HCT116 (cell line): ENCODE data around the gene KCTD14. TPM values are rescaled to one million over a fixed set of nuclear protein-coding genes. Genes with fewer than 3 reads are reported as not detected.

Source experiments
- ATAC-seq: fragments of 200-7000 bp; cut with Tn5 transposase; 2 replicates; pipeline ENCODE4 v1.9.1; 2020; ENCODE audit warnings: mild to moderate bottlenecking, moderate library complexity
- BruUV-seq: library from RNA; stranded (reverse); fragments of 400-500 nt; replicated peaks from 2 replicates; lab custom pipeline; 2021; lab: Mats Ljungman, UMichigan
- CTCF ChIA-PET: fragments of 300-600 bp; sonication (Branson Sonifier 250); formaldehyde crosslinking; loops from one replicate; lab custom pipeline; 2021; ENCODE audit warnings: antibody characterized with exemption; lab: Charles Lee
- POLR2A ChIA-PET: fragments of 300-600, 350-600 bp; sonication (Branson Sonifier 250); formaldehyde crosslinking; loops from one replicate; lab custom pipeline; 2021; ENCODE audit warnings: antibody characterized with exemption; lab: Charles Lee
- RAD21 ChIA-PET, 2 experiments: fragments of 300-600 bp; sonication (Branson Sonifier 250); formaldehyde crosslinking; loops; one replicate each; lab custom pipeline; 2023; ENCODE audit warnings: low total read pairs in 2 of 2; ENCODE audit not compliant: uncharacterized antibody in 2 of 2, unreplicated experiment in 2 of 2, low non-redundant PET in 1 of 2; lab: Charles Lee
- DNase-seq: peaks from one replicate; pipeline ENCODE4 v3.0.0-alpha.2; 2010; ENCODE audit warnings: low read depth, low spot score
- H2AFZ ChIP-seq: fragments of 200-600 bp; shearing (Covaris generic), sonication (generic); 2 replicates; pipeline ENCODE4 v1.6.1; 2017; ENCODE audit warnings: low read depth, mixed run types, mixed read lengths, antibody characterized with exemption, low read length; ENCODE audit not compliant: poor library complexity, severe bottlenecking
- H3K27ac ChIP-seq: 2 replicates; pipeline ENCODE4 v1.5.1; 2012; ENCODE audit warnings: low read depth, low read length
- H3K27me3 ChIP-seq: fragments of 200-600 bp; sonication (generic); 2 replicates; pipeline ENCODE4 v1.6.1; 2016; ENCODE audit warnings: mixed run types, low read length, mixed read lengths; ENCODE audit not compliant: insufficient read depth
- H3K36me3 ChIP-seq, 2 experiments: fragments of 200-500 bp in 1 of 2; fragments of 200-600 bp in 1 of 2; sonication (Bioruptor generic) in 1 of 2; sonication (generic) in 1 of 2; 2 replicates each; pipeline versions ENCODE4 v1.5.1 to v1.6.1; 2014 to 2016; ENCODE audit warnings: low read length in 2 of 2, inconsistent platforms in 1 of 2, mixed read lengths in 1 of 2, mixed run types in 1 of 2; ENCODE audit not compliant: insufficient read depth in 2 of 2, control insufficient read depth in 1 of 2
- H3K4me1 ChIP-seq, 2 experiments: fragments of 200-600 bp in 1 of 2; sonication (generic) in 1 of 2; 2 replicates each; pipeline versions ENCODE4 v1.5.1 to v1.6.1; 2012 to 2017; ENCODE audit warnings: low read length in 2 of 2, inconsistent platforms in 1 of 2, mild to moderate bottlenecking in 1 of 2, mixed read lengths in 1 of 2, mixed run types in 1 of 2, moderate library complexity in 1 of 2; ENCODE audit not compliant: insufficient read depth in 2 of 2, control insufficient read depth in 1 of 2
- H3K4me2 ChIP-seq: fragments of 200-600 bp; sonication (generic); 2 replicates; pipeline ENCODE4 v1.6.1; 2017; ENCODE audit warnings: mixed run types, low read length, mixed read lengths
- H3K4me3 ChIP-seq, 2 experiments: fragments of 200-600 bp in 1 of 2; sonication (generic) in 1 of 2; replicated peaks in 1 of 2; 2 replicates each; pipeline ENCODE4 v1.5.1; 2011 to 2016; ENCODE audit warnings: low read length in 2 of 2, control low read depth in 1 of 2, low read depth in 1 of 2, mild to moderate bottlenecking in 1 of 2, mixed read lengths in 1 of 2, mixed run types in 1 of 2
- H3K79me2 ChIP-seq: fragments of 200-600 bp; sonication (generic); 2 replicates; pipeline ENCODE4 v1.6.1; 2017; ENCODE audit warnings: mild to moderate bottlenecking, mixed run types, low read length, moderate library complexity, mixed read lengths; ENCODE audit not compliant: insufficient read depth
- H3K9ac ChIP-seq: fragments of 200-600 bp; sonication (generic); 2 replicates; pipeline ENCODE4 v1.6.1; 2016; ENCODE audit warnings: low read length, mixed read lengths
- H3K9me2 ChIP-seq: fragments of 200-600 bp; sonication (generic), shearing (Covaris generic); 2 replicates; pipeline ENCODE4 v1.6.1; 2017; ENCODE audit warnings: mixed run types, mild to moderate bottlenecking, moderate library complexity; ENCODE audit not compliant: insufficient read depth
- H3K9me3 ChIP-seq, 2 experiments: fragments of 200-500 bp in 1 of 2; fragments of 200-600 bp in 1 of 2; sonication (Bioruptor generic) in 1 of 2; sonication (generic) in 1 of 2; 2 replicates each; pipeline ENCODE4 v1.6.1; 2014 to 2017; ENCODE audit warnings: low read length in 2 of 2, mixed read lengths in 2 of 2, inconsistent platforms in 1 of 2, low read depth in 1 of 2, mild to moderate bottlenecking in 1 of 2, mixed run types in 1 of 2, moderate library complexity in 1 of 2; ENCODE audit not compliant: control insufficient read depth in 1 of 2, insufficient read depth in 1 of 2
- H4K20me1 ChIP-seq: fragments of 200-600 bp; sonication (generic), shearing (Covaris generic); 2 replicates; pipeline ENCODE4 v1.6.1; 2017; ENCODE audit warnings: mixed run types, mild to moderate bottlenecking, moderate library complexity; ENCODE audit not compliant: insufficient read depth
- CBX3 ChIP-seq: IDR thresholded peaks from 2 replicates; pipeline ENCODE4 v1.6.1; 2012; ENCODE audit warnings: low read depth
- CEBPB ChIP-seq: IDR thresholded peaks from 2 replicates; pipeline ENCODE4 v1.6.1; 2012; ENCODE audit warnings: low read depth
- CTCF ChIP-seq, 3 experiments: fragments of 200-600 bp in 1 of 3; sonication (generic) in 1 of 3; IDR thresholded peaks in 2 of 3; conservative IDR thresholded peaks in 1 of 3; 2 replicates each; pipeline ENCODE4 v1.5.1; 2012 to 2017; ENCODE audit warnings: low read depth in 2 of 3, low read length in 2 of 3, antibody characterized with exemption in 1 of 3, borderline replicate concordance in 1 of 3, control low read depth in 1 of 3, mild to moderate bottlenecking in 1 of 3, mixed read lengths in 1 of 3, mixed run types in 1 of 3, moderate library complexity in 1 of 3; ENCODE audit not compliant: insufficient read depth in 1 of 3
- EGR1 ChIP-seq: IDR thresholded peaks from 2 replicates; pipeline ENCODE4 v1.6.1; 2012; ENCODE audit warnings: low read depth
- EZH2 ChIP-seq: fragments of 200-600 bp; sonication (generic); IDR thresholded peaks from 2 replicates; pipeline ENCODE4 v1.6.1; 2017; ENCODE audit warnings: antibody characterized with exemption, mixed run types
- EZH2phosphoT487 ChIP-seq: fragments of 200-600 bp; IDR thresholded peaks from 2 replicates; pipeline ENCODE4 v1.6.1; 2018; ENCODE audit warnings: antibody characterized with exemption, borderline replicate concordance
- FOSL1 ChIP-seq: IDR thresholded peaks from 2 replicates; pipeline ENCODE4 v1.6.1; 2012; ENCODE audit warnings: low read depth
- POLR2A ChIP-seq: IDR thresholded peaks from 2 replicates; pipeline ENCODE4 v1.7.0; 2011; ENCODE audit warnings: borderline replicate concordance; ENCODE audit not compliant: insufficient read depth, insufficient read length; ENCODE audit errors: extremely low read depth
- RAD21 ChIP-seq: IDR thresholded peaks from 2 replicates; pipeline ENCODE4 v1.6.1; 2012; ENCODE audit warnings: low read depth, mild to moderate bottlenecking
- SIN3A ChIP-seq: IDR thresholded peaks from 2 replicates; pipeline ENCODE4 v1.6.1; 2012; ENCODE audit warnings: low read depth
- SP1 ChIP-seq: IDR thresholded peaks from 2 replicates; pipeline ENCODE4 v1.6.1; 2012; ENCODE audit warnings: low read depth
- TCF7L2 ChIP-seq: IDR thresholded peaks from 2 replicates; pipeline ENCODE4 v1.7.0; 2011; ENCODE audit warnings: borderline replicate concordance, inconsistent platforms; ENCODE audit not compliant: insufficient read depth, insufficient read length; ENCODE audit errors: extremely low read depth
- YY1 ChIP-seq: IDR thresholded peaks from 2 replicates; pipeline ENCODE4 v1.6.1; 2011; ENCODE audit warnings: low read length, low read depth, moderate library complexity, mild to moderate bottlenecking; ENCODE audit not compliant: insufficient replicate concordance; ENCODE audit errors: extremely low read depth
- ZFX ChIP-seq: fragments of 450-650 bp; IDR thresholded peaks from 2 replicates; pipeline ENCODE4 v1.6.1; 2017
- ZNF274 ChIP-seq: fragments of 200-500 bp; sonication (Bioruptor generic); IDR thresholded peaks from 2 replicates; pipeline ENCODE4 v1.6.1; 2014; ENCODE audit warnings: mild to moderate bottlenecking, low read depth, low read length, inconsistent platforms
- intact Hi-C: fragments of 100-400 bp; cut with micrococcal nuclease; formaldehyde crosslinking; loops from 2 replicates; pipeline ENCODE4 v1.10.0; 2022
- total RNA-seq: library from RNA; stranded (reverse); gene quantifications from one replicate; pipeline ENCODE4 v1.2.1, GENCODE V29; 2021; ENCODE audit not compliant: unreplicated experiment
- TF ChIP-seq, protein P1 (sequence below): IDR thresholded peaks from 2 replicates; pipeline ENCODE4 v1.6.1; 2012
- TF ChIP-seq, protein P2 (sequence below): IDR thresholded peaks from 2 replicates; pipeline ENCODE4 v1.6.1; 2012
- TF ChIP-seq, protein P3 (sequence below): IDR thresholded peaks from 2 replicates; pipeline ENCODE4 v1.6.1; 2011; ENCODE audit warnings: mild to moderate bottlenecking, low read length, moderate library complexity; ENCODE audit not compliant: insufficient replicate concordance; ENCODE audit errors: extremely low read depth

Gene KCTD14
- total RNA-seq, 1 experiment from 2014 or later, result 15.2 TPM

DNA sequence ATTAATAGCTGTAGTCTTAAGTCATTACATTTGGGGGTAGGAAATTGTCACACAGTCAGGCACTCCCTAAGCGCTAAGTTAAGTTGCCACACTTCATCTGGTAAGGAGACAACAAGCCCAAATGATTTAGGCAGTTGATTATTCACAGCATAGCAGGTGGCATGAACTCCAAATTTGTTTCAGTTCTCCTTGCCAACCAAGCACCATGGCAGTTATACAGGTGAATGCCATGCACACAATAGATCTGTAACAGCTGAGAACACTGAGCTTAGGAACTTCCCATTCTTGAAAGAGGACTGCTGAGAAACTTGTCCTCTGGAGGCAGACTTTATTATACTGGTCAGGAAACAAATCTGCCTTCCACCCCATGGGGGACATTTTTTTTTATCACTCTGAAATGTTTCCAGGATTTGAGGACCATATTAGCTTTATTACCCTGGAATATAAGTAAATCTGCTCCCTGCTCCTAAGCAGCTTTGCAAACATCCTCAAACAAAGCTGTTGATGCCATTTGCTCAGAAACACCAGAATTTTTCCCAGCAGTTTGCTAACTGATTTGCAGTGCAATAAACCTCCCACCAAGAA is 23.5 kb downstream of the KCTD14 start (continued):
- TF ChIP-seq CTCF (IDR thresholded peaks at IDR 0.05 in 2 of 3, conservative IDR thresholded peaks at IDR 0.05 in 1 of 3; ENCODE audit: borderline replicate concordance in 1 of 3, insufficient read depth in 1 of 3, low read depth in 2 of 3, low read length in 2 of 3) (no peak), ZNF274 (no peak), SP1 (no peak), ZFX (no peak), EGR1 (no peak), SIN3A (no peak), EZH2phosphoT487 (no peak), FOSL1 (no peak), POLR2A (no peak)
- TF ChIP-seq, protein P1, sequence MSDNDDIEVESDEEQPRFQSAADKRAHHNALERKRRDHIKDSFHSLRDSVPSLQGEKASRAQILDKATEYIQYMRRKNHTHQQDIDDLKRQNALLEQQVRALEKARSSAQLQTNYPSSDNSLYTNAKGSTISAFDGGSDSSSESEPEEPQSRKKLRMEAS, result no peak

DNA sequence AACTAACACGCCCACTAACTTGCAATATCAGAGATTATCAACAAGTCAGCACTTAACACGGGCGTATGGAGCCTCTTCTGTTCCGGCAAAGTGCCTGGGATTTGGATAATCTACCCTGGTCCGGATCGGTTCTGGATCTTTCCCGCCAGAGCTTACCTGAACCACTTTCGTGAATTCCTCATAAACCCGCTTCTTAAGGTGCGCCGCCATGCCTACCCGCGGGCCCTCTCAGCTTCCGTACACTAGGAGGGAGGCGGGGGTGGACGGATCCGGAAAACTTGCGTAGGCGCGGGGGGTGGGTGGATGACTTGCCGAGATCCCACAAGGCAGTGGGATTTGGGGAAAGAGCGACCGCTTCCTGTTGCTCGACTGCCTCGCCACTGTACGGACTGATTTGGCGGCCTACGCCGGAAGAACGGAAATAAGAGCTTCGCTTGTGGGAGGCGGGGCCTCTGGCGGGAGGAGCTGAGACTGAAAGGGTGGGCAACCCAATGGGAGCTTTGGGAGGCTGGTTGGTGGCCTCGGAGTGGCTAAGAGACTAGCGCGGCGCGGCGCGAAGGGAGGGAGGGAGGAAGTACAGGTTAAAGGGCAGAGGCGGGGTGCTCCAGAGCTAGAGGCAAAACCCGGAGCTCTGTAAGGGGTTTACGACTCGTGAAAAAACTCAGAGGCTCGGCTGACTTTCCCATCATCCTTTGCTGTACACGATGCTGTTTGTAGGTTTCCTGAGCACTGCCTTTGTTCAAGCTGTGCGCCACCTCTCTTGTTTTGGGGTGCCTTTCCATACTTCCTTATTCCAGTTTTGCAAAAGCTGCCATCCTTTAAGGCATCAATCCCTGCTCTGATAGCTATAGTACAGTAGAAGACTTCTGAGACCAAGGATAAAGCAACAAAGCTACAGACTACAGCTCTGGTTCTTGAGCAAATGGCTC is 28.4 kb downstream of the KCTD14 start, which contains the start of gene INTS4:
Gene INTS4, minus strand, starts transcription at position 235 of the 929 bp plus-strand sequence. Its CDS starts 25 bp downstream, at position 210.
- DNase-seq, result peak; percentile 100
- Histone ChIP-seq H4K20me1 (no peaks in the 10 kb centered on the region), H3K4me1 (peaks cover 18% of the 10 kb centered on the region in 2 experiments), H3K27ac (peak within 1 kb of the TSS; percentile 66), H3K79me2 (peaks cover 18% of the 10 kb centered on the region), H3K36me3 (peaks cover 4 to 9% of the 10 kb centered on the region in 2 experiments; a peak in 3 of 4 replicates), H3K4me2 (peak within 1 kb of the TSS; percentile 81), H3K4me3 (peak within 1 kb of the TSS; percentile 80 to 96), H3K9me2 (no peaks in the 10 kb centered on the region), H2AFZ (peak within 1 kb of the TSS; percentile 63), H3K9ac (peak within 1 kb of the TSS; percentile 75), H3K9me3 (no peaks in the 10 kb centered on the region), H3K27me3 (no peaks in the 10 kb centered on the region)
- ATAC-seq, result peak; percentile 98
- ChIA-PET POLR2A (interaction anchor here (0.7 to 1.7 kb wide), 13 partner anchors 9 to 738 kb away, joined by 3 to 14 read pairs (median 4); partner anchors contain the start of gene RSF1), CTCF (interaction anchor here (0.8 to 2.3 kb wide), 7 partner anchors 26 to 799 kb away, joined by 3 to 12 read pairs (median 4); no protein-coding TSS in a partner anchor), RAD21 (no interaction called here)
- intact Hi-C loops, result loop anchor here (1.0 kb wide), 1 partner anchor 174 kb away; the partner anchor contains the start of gene RSF1
- no TSS peak for BruUV-seq
- TF ChIP-seq SP1 (peak; percentile 96), EGR1 (peak; percentile 99), ZNF274 (no peak), YY1 (peak; percentile 96), CEBPB (no peak), CBX3 (peak; percentile 70; the same call in 1 of the 2 replicates), EZH2 (no peak), RAD21 (peak; percentile 17; the same call in 1 of the 2 replicates), SIN3A (peak; percentile 86; the same call in 1 of the 2 replicates), TCF7L2 (peak; percentile 66)
- TF ChIP-seq, protein P2, sequence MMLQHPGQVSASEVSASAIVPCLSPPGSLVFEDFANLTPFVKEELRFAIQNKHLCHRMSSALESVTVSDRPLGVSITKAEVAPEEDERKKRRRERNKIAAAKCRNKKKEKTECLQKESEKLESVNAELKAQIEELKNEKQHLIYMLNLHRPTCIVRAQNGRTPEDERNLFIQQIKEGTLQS, result no peak
- TF ChIP-seq, protein P3, sequence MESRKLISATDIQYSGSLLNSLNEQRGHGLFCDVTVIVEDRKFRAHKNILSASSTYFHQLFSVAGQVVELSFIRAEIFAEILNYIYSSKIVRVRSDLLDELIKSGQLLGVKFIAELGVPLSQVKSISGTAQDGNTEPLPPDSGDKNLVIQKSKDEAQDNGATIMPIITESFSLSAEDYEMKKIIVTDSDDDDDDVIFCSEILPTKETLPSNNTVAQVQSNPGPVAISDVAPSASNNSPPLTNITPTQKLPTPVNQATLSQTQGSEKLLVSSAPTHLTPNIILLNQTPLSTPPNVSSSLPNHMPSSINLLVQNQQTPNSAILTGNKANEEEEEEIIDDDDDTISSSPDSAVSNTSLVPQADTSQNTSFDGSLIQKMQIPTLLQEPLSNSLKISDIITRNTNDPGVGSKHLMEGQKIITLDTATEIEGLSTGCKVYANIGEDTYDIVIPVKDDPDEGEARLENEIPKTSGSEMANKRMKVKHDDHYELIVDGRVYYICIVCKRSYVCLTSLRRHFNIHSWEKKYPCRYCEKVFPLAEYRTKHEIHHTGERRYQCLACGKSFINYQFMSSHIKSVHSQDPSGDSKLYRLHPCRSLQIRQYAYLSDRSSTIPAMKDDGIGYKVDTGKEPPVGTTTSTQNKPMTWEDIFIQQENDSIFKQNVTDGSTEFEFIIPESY, result peak; percentile 85
- TF ChIP-seq, protein P1, result peak; percentile 87
